Measurements from ENCODE around the gene FAF1. TPM values are rescaled to one million over a fixed set of nuclear protein-coding genes. Genes with fewer than 3 reads are reported as not detected.
A peak's percentile ranks its signal among the peaks of the same experiment; 100 is the strongest.
"Not testable (repeated sequence)": the region's sequence is repeated elsewhere in the genome, so short reads cannot be mapped to it uniquely, and the experiment has no call there.

FAF1 gene
- 42.3 and 57.5 TPM in 2 replicates for total RNA-seq (2014; rRNA removed; shearing (Covaris generic))
- total RNA-seq (2022) = 113 and 114 TPM in 2 replicates
- Bru-seq, nascent RNA = percentile 91 among the genes with signal in this experiment
- percentile 81 among the genes with signal in this experiment for BruChase-seq, experiment 1, labeled RNA remaining after a 6-hour chase
- percentile 76 among the genes with signal in this experiment for BruChase-seq, experiment 2, labeled RNA remaining after a 2-hour chase
- long read RNA-seq, full-length matches to known transcripts = 288 of 308 reads
- long read RNA-seq, partial matches to known transcripts = 4 of 308 reads
- long read RNA-seq, other reads (novel, unspliced or antisense) = 16 of 308 reads

- Histone ChIP-seq H3K4me2 (ENCODE audit: low read length) (peak within 1 kb of the TSS; percentile 95), H3K79me2 (ENCODE audit: insufficient read depth, low read depth, low read length) (peaks cover 44% of the 10 kb centered on the region), H3K9me2 (ENCODE audit: insufficient read depth, low read length) (no peaks in the 10 kb centered on the region), H4K20me1 (ENCODE audit: insufficient read depth, low read length) (peaks cover 9% of the 10 kb centered on the region; the same call in 1 of the 2 replicates), H3K27ac (ENCODE audit: low read depth, low read length, poor library complexity, severe bottlenecking) (peak within 1 kb of the TSS; percentile 70), H3K36me3 (ENCODE audit: insufficient read depth, low read length) (peaks cover 22% of the 10 kb centered on the region), H3K4me3 (ENCODE audit: low read depth, low read length, poor library complexity, severe bottlenecking) (peak within 1 kb of the TSS; percentile 88), H3K9me3 (ENCODE audit: low read length) (no peaks in the 10 kb centered on the region), H2AFZ (ENCODE audit: low read length) (peak within 1 kb of the TSS; percentile 69), H3K4me1 (ENCODE audit: insufficient read depth, low read length, poor library complexity, severe bottlenecking) (peaks cover 25% of the 10 kb centered on the region)
- CTCF ChIA-PET (ENCODE audit: unreplicated experiment) = no interaction called here
- POLR2A ChIA-PET = interaction anchor here (0.6 to 3.0 kb wide), 13 partner anchors 9 to 93 kb away, joined by 3 to 23 read pairs (median 5); partner anchors contain the start of gene CDKN2C
- intact Hi-C loops (cut with micrococcal nuclease; ENCODE audit: unreplicated experiment) = loop anchor here (1.0 to 10.0 kb wide), 2 partner anchors 8 to 915 kb away; partner anchors contain the start of gene NRDC
- TF ChIP-seq CTCF (conservative IDR thresholded peaks at IDR 0.05; ENCODE audit: low read length) (peak; percentile 46; the same call in 1 of the 2 replicates), EZH2phosphoT487 (IDR thresholded peaks at IDR 0.05; ENCODE audit: borderline replicate concordance, low read depth, low read length) (no peak)
- TSS peak; percentile 99 for BruUV-seq (replicated peaks)
- DNase-seq (ENCODE audit: low spot score) = peak; percentile 98
Observed at GRCh38 chr1:50959913-50960844, at the start of gene FAF1. FAF1 (minus strand) TSS chr1:50960267; CDS start chr1:50959811, 456 bp downstream.

GRCh38 chr1:51009381-51009780 is 49.3 kb upstream of the FAF1 start:
- intact Hi-C loops (cut with micrococcal nuclease; ENCODE audit: unreplicated experiment) = no loop called here
- no peak for DNase-seq (ENCODE audit: low spot score)
- no peaks in the 10 kb centered on the region for H3K9me2 ChIP-seq (ENCODE audit: insufficient read depth, low read length)
- BruUV-seq (replicated peaks) = no TSS peak
- no peak overlapping the region for H2AFZ ChIP-seq (ENCODE audit: low read length)
- H3K79me2 ChIP-seq (ENCODE audit: insufficient read depth, low read depth, low read length) = no peaks in the 10 kb centered on the region
- no peaks in the 10 kb centered on the region for H3K36me3 ChIP-seq (ENCODE audit: insufficient read depth, low read length)
- no peaks in the 10 kb centered on the region for H3K9me3 ChIP-seq (ENCODE audit: low read length)
- ChIA-PET CTCF (ENCODE audit: unreplicated experiment) (no interaction called here), POLR2A (interaction anchor here (1.3 kb wide), 1 partner anchor 29 kb away, joined by 3 read pairs; no protein-coding TSS in a partner anchor)
- H3K27ac ChIP-seq (ENCODE audit: low read depth, low read length, poor library complexity, severe bottlenecking) = no peak overlapping the region
- H3K4me2 ChIP-seq (ENCODE audit: low read length) = no peak overlapping the region
- no peaks in the 10 kb centered on the region for H3K4me1 ChIP-seq (ENCODE audit: insufficient read depth, low read length, poor library complexity, severe bottlenecking)
- no peaks in the 10 kb centered on the region for H4K20me1 ChIP-seq (ENCODE audit: insufficient read depth, low read length)
- no peak overlapping the region for H3K4me3 ChIP-seq (ENCODE audit: low read depth, low read length, poor library complexity, severe bottlenecking)
- TF ChIP-seq EZH2phosphoT487 (IDR thresholded peaks at IDR 0.05; ENCODE audit: borderline replicate concordance, low read depth, low read length) (no peak), CTCF (conservative IDR thresholded peaks at IDR 0.05; ENCODE audit: low read length) (no peak)

- H2AFZ ChIP-seq (ENCODE audit: low read length); DNase-seq (ENCODE audit: low spot score); H3K9me2 ChIP-seq (ENCODE audit: insufficient read depth, low read length); CTCF ChIA-PET (ENCODE audit: unreplicated experiment); H3K9me3 ChIP-seq (ENCODE audit: low read length); POLR2A ChIA-PET; H3K4me2 ChIP-seq (ENCODE audit: low read length); H4K20me1 ChIP-seq (ENCODE audit: insufficient read depth, low read length); intact Hi-C loops (cut with micrococcal nuclease; ENCODE audit: unreplicated experiment); H3K79me2 ChIP-seq (ENCODE audit: insufficient read depth, low read depth, low read length); H3K4me3 ChIP-seq (ENCODE audit: low read depth, low read length, poor library complexity, severe bottlenecking); BruUV-seq (replicated peaks); H3K27ac ChIP-seq (ENCODE audit: low read depth, low read length, poor library complexity, severe bottlenecking); H3K36me3 ChIP-seq (ENCODE audit: insufficient read depth, low read length): not testable (repeated sequence)
- peaks cover 15% of the 10 kb centered on the region for H3K4me1 ChIP-seq (ENCODE audit: insufficient read depth, low read length, poor library complexity, severe bottlenecking)
Observed at GRCh38 chr1:51005549-51005948, 45.5 kb upstream of the FAF1 start.

Measured in OCI-LY7 (cell line).